Activated gamma-delta T cell treated with Interleukin-2 at 50 U/mL for 16 hours (primary cell): ENCODE results near the gene PPP2R3B.

Experiments used
- DNase-seq: peaks from one replicate; pipeline ENCODE4 v3.0.0-alpha.2; 2020

PPP2R3B gene

DNA sequence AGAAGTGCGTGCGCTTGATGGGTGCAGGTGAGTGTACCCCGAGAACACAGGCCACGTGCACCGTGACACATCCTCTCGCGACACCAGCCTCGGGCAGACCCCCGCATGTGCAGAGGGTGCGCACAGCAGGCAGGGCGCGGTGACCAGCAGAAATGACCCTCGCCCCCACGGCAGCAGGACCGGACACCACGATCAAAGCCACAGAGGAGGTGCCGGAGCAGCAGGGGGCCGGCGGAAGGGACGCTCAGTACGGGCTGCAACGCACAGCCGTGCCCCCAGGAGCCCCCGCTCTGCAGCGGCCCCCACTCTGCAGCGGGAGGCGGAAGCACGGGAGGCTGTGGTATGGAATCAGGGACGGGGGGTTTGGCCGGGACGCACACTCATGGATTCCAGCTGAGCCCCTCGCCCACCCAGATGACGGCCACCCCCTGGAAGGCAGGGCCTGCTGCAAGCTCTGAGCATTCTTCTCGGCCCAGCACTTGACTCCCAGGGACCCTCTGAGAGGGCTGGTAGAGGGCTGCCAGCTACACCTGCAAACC is 17.1 kb downstream of the PPP2R3B start:
- DNase-seq = no peak

DNA sequence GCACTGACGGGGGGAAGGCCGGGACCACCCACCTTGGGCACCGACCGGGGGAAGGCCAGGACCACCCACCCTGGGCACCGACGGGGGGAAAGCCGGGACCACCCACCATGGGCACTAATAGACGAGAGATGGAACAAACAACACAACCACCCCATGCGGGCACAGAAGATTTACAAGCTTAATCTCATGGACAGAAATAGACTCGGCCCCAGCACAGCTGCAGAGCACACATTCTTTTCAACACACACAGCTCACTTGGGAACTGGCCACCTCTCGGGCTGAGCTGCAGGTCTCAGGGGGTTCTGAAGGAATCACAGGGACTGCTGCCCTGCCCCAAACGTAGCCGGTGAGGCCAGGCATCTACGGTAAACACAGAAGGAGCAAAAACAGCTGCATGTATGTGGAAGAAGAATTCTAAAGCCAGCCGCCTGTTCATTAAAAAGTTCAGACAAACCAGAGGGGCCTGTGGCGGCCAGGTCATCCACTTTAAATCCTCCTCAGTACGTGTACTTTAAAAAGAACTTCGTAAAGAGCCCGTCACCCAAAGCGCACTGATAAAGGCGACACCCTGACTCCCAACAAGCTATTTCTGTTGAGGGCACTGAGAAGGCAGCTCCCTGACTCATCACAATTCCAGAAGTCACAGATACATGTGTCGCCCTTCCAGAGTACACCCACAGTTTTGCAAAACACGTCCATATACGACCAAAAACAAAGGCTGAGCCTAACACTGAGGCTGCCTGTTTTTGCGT is 17.7 kb downstream of the PPP2R3B start:
- no peak for DNase-seq

DNA sequence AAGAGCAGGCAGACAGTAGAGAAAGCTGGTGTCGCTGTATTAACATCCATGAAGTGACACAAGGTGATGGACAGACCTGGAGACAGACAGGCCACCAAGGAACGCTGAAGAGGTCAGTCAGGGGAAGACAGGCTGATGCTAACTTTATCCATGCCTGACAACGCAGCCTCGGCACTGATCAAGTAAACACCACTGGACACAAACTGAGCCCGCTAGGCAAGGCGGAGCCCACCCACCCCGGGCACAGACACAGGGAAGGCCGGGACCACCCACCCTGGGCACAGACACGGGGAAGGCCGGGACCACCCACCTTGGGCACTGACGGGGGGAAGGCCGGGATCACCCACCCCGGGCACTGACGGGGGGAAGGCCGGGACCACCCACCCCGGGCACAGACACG is 18.8 kb downstream of the PPP2R3B start:
- DNase-seq = no peak

DNA sequence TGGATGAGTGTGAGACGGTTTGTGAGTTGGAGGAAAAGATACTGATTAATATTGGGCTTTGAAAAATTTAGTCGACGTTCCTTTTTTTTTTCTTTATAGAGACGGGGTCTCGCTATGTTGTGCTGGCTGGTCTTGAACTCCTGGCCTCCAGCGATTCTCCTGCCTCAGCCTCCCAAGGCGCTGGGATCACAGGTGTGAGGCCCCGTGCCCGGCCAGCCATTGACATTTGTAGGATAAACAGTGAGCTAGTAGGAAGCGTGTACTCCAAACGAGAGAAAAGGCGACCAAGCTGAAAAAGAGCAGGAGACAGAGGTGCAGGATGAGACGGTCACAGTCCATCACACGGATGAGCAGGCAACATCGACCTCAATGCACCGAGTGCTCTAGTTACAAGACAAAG is 19.4 kb downstream of the PPP2R3B start:
- no peak for DNase-seq

DNA sequence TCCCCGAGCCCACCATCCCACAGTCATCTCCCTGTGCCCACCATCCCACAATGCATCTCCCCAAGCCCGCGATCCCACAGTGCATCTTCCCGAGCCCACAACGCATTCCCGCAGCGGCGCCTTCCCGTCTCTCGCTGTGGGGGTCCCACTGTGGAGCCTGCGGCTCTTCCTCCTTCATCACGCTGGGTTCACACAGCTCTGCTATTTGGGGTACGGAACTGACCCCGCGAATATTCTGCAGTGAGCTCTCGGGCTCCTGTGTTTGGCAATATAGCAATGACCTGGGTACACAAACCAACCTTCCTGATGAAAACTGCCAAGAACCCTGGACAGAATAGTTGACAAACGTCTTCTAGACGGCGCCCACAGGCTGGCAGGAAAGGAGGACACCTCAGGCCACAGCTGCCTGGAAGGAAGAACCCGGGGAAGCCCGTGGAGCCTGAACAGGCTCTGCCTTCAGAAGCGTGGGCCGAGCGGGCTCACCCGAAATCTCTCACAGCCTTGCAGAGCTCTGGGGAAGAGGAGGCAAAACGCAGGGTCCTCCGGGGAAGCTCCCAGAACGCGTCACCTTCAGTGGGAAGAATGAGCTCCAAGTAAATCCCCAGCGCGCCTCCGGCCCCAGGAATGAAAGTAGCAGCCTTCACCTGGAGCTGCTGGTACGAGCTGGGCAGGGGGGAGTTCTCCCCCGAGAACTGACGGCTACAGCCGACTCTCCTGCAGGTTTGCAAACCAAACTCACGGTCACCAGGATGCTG is 22.9 kb downstream of the PPP2R3B start:
- no peak for DNase-seq

DNA sequence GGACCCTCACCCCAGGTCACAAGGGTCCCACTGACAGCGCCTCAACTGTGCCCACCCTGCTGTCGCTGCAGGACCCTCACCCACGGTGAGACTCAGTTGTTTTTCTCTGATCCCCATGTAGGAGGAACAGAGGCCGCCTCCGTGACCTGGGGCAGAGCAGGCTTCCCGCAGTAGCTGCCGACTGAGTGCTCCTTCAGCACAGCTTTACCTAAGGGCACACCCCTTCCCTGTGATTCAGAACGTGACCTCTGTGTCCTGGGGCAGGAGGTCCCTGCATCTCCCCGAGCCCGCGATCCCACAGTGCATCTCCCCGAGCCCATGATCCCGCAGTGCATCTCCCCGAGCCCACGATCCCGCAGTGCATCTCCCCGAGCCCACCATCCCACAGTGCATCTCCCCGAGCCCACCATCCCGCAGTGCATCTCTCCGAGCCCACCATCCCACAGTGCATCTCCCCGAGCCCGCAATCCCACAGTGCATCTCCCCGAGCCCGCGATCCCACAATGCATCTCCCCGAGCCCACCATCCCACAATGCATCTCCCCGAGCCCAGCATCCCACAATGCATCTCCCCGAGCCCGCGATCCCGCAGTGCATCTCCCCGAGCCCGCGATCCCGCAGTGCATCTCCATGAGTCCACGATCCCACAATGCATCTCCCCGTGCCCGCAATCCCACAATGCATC is 23.6 kb downstream of the PPP2R3B start:
- no peak for DNase-seq

DNA sequence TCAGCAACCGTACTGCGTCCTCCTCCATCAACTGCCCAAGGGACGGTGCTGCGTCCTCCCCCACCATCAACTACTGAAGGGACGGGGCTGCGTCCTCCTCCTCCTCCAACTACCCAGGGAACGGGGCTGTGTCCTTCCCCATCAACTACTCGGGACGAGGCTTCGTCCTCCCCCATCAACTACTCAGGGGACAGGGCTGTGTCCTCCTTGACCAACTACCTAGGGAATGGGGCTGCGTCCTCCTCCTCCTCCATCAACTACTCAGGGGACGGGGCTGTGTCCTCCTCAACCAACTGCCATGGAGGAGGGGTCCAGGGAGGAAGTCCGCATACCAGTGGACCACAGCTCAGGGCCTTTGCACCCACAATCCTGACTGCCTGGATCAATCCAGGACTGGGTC is 24.4 kb downstream of the PPP2R3B start:
- no peak for DNase-seq

DNA sequence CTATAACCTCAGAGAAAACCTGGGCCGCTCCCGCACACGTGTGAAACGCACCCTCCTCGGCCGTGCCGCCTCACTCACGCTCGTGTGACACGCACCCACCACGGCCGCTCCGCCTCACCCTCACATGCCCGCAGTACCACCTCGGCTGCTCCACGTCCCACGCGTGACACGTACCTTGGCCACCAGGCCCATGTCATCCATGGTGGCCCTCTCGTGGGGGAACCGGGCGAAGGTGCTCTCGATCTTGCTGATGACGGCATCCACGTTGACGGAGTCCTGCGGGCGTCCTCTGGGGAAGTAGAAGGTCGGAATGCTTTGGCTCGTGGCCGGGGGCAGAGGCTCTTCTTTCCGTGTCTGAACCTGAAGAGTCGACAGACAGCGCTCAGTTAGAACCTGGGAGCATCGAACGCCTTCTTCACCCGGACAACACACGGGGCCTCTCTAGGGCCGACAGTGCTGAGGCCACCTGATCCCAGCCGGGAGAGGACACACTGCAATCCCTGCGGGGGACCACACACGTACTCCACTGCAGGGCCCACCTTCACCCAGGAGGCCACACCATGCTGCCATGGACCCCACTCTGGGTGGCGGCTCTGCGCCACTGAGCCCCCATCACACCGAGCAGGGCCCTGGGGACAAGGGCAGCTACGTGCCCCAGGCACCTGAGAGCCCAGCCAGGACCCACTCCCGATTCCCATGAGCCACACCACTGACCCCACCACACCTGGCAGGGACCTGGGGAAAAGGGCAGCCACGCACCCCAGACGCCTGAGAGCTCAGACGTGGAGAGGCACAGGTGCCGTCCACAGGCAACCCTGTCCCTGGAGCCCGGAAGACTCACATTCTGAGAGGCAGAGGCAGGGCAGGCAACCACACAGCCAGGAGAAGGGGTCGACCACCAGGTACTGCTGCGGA is 25.2 kb downstream of the PPP2R3B start:
- no peak for DNase-seq

DNA sequence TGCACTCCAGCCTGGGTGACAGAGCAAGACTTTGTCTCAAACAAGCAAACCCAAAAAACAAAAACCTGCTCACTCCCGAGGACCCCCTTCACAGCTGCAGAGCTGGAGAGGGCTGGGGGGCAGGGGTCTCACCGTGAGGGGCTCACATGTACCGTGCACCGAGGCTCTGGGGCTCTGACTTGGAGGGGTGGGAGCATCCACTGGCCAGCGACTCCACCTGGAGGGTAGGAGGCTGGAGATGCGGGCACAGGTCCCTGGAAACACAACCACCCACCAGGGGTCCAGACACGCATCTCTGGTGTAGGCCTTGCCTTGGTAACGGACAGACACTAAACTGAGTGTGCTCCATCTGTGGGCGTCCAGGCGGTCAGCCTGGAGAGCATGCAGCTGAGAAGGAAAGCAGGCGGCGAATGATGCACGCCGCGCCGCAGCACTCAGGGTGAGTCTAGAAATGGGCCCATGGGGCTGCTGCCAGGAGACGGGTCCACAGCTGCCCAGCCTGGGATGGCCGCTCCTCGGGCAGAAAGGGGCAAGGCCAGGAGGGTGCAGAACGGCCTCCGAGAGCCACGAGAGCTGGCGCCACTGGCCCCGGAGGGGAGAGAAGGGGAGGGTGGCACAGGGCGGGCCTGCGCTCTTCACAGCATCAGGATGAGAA is 26.1 kb downstream of the PPP2R3B start:
- no peak for DNase-seq

DNA sequence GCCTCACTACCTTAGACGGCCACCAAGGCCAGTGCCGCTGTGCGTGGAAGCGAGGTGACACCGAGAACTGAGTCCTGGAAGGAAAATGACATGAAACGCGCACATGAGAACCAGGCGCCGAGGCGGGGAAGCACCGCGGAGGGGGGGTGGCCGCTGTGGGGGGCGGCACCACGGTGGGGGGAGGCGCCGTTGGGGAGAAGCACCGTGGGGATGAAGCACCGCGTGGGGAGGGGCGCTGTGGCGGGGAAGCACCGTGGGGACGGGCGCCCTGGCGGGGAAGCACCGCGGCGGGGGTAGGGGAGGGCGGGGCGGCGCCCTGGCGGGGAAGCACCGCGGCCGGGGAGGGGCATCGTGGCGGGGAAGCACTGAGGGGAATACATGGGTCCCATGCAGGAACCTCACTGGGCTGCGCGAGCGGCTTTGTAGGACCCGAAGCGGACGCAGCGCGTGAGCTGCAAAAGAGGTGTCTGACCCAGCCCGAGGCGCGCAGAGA is 28.0 kb downstream of the PPP2R3B start:
- DNase-seq = no peak

DNA sequence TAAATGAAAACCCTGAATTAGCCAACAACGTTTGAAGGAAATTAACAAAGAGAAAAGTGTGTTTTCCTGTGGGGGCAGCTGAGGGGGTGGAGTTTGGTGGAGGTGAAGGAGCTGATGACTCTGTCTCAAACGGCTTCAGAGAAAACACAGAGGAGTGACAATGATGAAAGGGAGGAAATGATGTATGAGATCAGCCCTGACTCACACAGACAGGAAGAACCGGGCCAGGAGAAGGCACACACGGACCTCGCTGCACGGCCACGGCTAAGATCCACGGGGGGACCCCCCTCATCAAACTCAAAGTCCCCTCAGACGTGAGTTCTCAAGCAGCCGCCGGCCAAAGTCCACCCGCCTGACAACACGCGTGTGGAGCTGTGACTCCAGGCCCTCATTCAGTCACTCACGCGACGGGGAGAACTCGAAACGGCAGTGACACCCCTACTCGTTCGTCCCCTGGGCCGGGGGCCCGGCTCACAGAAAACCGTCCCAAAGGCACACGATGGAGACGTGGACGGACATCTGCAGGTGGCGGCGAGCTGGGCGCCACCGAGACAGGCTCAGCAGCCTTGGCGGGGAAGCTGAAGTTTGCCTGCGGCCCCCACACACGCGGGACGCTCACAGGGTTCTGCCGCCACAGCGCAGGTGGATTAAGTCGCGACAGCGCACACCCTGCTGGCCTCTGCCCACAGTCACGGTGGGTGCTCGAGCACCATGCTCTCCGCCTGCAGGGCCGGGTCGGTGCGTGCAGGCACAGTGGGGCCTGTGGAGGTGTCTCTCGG is 28.8 kb downstream of the PPP2R3B start:
- DNase-seq = peak; percentile 29

DNA sequence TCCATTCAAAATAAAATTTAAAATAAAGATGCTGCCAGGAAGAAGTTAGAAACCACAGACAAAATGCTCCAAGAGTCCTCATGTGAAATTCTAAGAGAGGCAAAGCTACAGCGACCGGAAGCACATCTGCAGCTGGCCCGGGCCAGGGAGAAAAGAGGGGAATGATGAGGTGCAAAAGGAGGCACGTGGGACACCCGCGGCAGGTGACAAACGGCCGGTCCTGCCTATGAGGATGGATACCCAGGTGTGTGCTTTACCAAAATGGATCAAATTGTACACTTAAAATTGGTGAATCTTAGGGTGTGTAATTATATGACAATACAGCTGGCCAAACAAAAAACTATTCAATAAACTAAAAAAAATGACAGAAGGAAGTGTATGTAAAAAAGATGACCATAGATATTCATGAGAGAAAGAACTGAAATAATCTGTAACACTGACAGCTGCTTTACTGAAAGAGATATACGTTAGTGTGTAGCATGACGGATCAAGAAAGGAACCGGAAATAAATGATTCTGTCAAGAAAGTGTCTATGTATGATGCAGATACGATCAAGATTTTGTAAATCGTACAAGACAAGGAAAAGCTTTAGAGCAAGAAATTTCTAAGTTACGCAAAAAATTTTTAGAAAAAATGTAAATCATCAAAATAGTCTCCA is 29.5 kb downstream of the PPP2R3B start:
- DNase-seq = no peak

DNA sequence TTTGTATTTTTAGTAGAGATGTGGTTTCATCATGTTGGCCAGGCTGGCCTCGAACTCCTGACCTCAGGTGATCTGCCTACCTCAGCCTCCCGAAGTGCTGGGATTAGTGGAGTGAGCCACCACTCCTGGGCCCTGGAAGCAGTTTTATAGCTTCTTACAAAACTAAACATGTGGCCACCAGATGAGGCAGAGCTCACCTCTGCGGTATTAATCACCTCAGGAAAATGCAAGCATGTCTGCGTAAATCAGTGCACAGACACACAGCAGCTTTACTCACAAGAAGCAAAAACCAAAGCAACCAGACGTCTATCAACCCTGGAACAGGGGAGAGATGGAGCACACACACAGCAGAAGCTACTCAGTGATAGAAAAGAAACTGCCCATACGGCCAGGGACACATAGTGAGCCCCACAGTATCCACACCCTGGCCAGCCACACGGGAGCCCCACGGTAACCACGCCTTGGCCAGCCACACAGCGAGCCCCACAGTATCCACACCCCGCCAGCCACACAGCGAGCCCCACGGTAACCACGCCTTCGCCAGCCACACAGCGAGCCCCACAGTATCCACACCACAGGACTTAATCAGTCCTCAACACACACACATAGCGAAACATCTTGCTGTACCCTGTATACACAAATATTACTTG is 30.2 kb downstream of the PPP2R3B start:
- no peak for DNase-seq

DNA sequence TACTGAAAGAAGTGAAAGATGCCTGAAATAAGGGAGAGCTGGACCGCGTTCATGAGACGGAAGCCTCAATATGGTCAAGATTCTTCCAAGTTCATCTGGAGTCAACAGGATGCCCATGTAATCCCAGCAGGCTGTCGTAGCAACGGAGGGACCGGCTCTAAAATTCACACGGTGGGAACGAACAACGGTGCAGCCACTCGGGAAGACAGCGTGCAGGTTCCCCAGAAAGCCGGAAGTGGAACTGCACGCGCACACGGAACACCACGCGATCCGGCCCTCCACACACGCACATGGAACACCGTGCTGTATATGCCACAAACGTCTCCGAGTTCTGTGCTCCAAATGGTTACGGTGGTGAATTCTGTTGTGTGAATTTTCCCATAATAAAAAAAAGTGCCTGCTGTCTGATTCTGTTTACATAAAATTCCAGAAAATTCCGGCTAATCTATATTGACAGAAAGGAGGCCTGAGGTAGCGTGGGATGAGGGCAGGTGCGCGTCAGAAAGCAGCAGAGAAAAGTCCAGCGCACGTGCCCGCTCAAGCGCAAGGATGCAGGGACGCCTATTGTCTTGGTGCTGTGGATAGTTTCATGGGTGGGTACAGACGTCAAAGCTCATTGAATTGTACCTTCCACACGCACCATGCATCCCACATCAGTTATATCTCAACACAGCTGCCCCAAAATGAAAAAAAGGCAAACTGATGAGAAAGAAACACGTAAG is 31.2 kb downstream of the PPP2R3B start:
- no peak for DNase-seq

DNA sequence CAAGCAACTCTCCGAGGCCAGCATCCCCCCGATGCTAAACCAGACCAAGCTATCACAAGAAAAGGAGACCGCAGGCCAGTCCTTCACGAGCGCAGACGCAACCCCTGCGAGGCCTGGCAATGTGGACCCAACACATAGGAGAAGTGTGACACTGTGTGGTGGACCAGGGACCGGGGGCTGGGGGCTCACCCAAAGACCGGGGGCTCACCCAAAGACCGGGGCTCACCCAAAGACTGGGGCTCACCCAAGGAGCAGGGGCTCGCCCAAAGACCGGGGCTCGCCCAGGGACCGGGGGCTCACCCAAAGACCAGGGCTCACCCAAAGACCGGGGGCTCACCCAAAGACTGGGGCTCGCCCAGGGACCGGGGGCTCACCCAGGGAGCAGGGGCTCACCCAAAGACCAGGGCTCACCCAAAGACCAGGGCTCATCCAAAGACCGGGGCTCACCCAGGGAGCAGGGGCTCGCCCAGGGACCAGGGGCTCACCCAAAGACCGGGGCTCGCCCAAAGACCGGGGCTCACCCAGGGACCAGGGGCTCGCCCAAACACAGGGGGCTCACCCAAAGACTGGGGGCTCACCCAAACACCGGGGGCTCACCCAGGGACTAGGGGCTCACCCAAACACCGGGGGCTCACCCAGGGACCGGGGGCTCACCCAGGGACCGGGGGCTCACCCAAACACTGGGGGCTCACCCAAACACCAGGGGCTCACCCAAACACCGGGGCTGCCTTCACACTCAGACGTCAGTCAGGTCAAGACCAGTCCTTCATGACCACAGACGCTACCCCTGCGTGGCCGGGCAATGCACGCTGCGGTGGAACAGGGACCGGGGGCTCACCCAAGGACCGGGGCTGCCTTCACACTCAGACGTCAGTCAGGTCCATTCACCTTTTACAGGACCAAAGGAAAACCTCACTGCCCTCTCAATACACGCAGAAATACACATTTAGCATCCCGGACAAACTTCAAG is 32.9 kb downstream of the PPP2R3B start:
- DNase-seq = no peak

DNA sequence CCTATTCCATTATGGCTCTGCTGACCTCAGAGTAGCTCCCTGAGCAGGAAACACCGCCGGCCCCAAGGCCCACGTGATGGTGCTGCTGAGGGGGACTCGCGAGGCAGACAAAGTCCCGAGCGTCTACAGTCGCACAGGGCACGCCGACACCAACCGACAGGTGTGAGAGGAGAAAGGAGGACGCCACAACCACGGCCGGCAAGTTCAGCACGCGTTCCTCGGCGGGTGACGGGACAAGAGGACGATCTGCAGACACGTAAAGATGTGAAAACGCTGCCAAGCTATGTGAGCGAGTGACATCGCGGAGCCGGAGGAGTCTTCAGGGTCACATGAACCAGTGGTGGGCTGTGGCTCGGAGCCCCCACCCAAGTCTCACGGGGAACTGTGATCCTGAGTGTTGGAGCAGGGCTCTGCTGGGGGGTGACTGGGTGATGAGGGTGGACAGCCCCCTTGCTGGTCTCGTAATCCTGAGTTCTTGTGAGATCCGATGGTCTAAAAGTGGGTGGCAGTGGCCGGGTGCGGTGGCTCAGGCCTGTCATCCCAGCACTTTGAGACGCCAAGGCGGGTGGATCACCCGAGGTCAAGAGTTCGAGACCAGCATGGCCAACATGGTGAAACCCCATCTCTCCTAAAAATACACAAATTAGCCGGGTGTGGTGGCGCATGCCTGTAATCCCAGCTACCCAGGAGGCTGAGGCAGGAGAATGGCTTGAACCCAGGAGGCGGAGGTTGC is 34.0 kb downstream of the PPP2R3B start:
- DNase-seq = no peak

DNA sequence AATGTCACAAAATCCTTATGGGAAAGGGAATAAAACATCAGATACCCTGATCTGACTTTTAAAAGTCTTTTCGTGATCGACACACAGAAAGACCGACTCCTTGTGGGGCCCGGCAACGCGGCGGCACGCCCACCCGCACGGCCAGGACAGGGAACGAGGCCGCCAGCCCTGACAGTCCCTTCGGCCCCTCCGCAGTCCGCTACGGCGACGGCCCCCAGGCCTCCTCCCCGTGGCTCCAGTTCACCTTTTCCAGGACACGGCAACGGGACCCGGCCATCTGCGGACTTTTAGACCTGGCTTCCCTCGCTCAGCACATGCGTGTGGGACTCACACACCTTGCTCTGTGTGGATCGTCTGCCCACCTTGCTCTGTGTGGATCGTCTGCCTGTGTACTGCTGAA is 34.5 kb downstream of the PPP2R3B start:
- DNase-seq = no peak
